ENCODE data around the gene EPHA2.

GRCh38 chr1:16111771-16112595, 43.9 kb downstream of the EPHA2 start:
- TF ChIP-seq CTCF (IDR thresholded peaks at IDR 0.05) (no peak), EP300 (IDR thresholded peaks at IDR 0.05) (no peak)
